ENCODE data around the gene CDK14.
"Not testable (repeated sequence)": the region's sequence is repeated elsewhere in the genome, so short reads cannot be mapped to it uniquely, and the experiment has no call there.

Gene CDK14

GRCh38 chr7:90597563-90598253 lies 1.6 kb downstream of the CDK14 start:
- DNase-seq: no peak

- no peak for DNase-seq
Measured at GRCh38 chr7:90599038-90599437, 2.9 kb downstream of the CDK14 start.

DNA sequence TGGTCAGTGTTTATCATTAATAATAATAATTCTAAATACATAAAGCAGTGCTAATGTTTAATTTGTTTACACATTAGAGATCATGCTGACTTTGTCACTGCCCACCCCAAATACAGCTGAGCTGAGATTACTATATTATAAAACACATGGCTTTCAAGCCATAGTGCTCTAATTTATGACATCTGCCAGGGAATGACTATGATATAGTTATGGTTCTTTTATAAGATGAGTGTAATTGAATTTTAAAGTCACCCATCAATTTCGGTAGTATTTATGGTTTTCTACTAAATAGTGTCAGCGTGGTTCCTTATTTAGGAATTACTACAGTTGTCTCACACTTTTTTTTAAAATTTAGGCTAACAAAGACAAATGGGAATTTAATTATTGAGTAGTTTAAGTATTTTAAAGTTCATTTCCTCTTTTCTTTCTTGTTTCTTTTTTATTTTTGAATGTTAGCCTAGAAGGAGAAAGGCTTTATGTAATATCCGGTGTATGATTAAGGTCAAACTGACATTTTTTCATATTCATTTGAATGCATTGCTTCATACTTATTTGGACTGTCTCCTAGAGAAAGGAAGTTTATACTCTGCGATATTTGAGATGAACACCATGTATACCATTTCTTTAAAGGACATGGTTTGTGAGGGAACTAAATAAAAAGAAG lies 3.9 kb downstream of the CDK14 start:
- DNase-seq: no peak

- DNase-seq: no peak
Measured at GRCh38 chr7:90602303-90602702, 6.2 kb downstream of the CDK14 start.

DNA sequence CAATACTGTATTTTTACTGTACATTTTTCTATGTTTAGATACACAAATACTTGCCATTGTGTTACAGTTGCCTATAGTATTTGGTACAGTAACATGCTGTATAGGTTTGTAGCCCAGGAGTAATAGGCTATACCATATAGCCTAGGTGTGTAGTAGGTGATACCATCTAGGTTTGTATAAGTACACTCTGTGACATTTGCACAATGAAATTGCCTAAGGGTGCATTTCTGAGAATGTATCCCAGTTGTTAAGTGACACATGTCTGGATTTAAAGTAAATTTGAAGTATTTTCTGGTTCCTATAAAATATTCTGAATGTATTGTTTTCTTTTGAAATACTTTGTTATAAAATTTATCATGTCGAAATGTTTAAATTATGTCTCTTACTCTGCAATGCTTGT lies 7.2 kb downstream of the CDK14 start:
- DNase-seq: no peak

- DNase-seq: no peak
Measured at GRCh38 chr7:90604383-90604782, 8.3 kb downstream of the CDK14 start.

DNA sequence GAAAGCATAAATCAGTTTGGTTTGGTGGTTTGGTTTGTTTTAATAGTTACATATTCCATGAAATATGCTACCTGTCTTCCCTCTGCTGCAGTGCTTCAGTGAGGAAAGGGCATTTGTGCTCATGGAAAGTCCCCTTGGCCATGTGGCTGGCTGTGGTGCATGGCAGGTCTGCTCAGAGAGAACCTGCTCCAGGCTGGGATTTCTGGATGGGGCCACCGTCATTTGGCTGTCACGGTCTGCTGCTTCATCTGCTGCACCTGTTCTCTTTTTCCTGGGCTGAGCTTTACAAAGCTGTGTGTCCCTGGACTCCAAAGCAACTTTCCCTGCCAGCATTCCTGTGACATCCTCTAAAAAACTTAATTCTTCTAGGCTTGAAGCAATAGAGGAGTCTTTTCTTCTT lies 8.9 kb downstream of the CDK14 start:
- DNase-seq: no peak

DNA sequence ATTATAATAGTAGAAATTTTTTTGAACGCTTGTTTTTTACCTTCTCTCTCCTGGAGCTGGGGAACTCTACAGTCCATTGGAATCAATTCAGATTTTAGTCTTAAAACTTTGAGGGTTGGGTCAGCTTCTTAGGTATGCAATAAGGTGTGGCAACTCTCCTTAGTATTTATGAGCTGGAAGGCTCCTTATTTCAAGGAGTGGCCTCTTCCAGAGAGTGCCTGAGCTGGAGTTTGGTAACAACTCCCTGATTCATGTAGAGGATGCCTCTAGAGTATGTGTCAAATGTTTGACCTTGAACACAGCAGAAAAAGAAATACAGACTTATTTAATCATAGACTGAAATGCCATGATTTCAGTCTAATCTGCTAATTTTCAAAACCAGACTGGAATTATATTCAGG lies 11.1 kb downstream of the CDK14 start:
- DNase-seq: no peak

- no peak for DNase-seq
Measured at GRCh38 chr7:90610105-90610504, 14.0 kb downstream of the CDK14 start.

- DNase-seq: no peak
Measured at GRCh38 chr7:90611115-90611514, 15.0 kb downstream of the CDK14 start.

DNA sequence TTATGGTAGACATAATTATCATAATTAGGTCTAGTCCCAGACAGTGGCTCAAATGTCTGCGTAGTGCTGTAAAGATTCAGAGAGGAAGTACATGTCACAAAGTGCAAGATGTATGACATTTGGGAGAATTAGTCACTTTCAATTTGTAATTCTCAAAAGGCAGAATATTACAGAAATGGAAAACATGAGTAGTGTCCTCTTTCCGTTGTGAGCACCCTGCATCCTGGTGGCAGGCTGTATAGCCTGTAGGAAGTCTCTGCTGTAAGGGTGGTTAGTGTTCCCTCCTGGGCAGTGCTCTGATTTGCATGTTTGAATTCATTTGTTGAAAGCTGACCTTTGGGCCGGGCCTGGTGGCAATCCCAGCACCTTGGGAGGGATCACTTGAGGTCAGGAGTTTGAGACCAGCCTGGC lies 17.0 kb downstream of the CDK14 start:
- no peak for DNase-seq

GRCh38 chr7:90617442-90617841 lies 21.3 kb downstream of the CDK14 start:
- DNase-seq: no peak

- no peak for DNase-seq
Measured at GRCh38 chr7:90618876-90619275, 22.8 kb downstream of the CDK14 start.

GRCh38 chr7:90621125-90621746 lies 25.1 kb downstream of the CDK14 start:
- DNase-seq: no peak

DNA sequence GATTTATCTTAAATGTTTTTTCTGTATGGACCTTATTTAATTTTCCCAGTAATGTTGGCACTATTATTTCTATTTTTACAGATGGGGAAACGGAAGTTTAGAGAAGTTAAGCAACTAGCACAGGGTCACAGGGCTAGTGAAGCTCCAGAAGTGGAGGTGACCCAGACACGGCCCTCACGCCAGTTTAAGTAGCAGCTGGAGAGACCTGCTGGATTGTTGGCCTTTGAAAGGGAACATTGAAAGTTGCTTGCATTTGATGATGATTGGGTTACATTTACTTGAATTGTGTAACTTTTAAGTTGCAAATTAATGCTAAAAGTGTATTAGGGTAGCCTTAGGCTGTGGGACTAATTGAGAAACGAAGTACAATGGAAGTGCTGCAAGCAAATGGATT lies 25.6 kb downstream of the CDK14 start:
- no peak for DNase-seq

DNA sequence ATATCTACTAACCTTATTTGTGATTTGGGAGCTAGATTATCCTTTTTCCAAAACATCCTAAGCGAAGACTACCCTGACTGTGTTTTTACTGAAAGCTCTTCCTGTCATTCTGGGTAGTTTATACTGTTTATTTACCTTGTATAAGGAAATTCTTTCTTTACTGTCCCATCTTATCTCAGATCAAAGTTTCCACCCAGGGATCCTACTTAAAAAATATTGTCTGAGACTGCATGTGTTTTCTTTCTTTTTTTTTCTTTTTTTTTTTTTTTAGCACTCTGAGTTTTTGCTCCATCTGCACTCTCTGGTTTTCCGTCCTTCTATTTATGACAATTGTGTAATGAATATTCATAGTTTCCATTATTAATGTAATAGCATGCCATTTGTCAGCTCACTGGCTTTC lies 26.5 kb downstream of the CDK14 start:
- DNase-seq: no peak

- DNase-seq: no peak
Measured at GRCh38 chr7:90624225-90624911, 28.2 kb downstream of the CDK14 start.

DNA sequence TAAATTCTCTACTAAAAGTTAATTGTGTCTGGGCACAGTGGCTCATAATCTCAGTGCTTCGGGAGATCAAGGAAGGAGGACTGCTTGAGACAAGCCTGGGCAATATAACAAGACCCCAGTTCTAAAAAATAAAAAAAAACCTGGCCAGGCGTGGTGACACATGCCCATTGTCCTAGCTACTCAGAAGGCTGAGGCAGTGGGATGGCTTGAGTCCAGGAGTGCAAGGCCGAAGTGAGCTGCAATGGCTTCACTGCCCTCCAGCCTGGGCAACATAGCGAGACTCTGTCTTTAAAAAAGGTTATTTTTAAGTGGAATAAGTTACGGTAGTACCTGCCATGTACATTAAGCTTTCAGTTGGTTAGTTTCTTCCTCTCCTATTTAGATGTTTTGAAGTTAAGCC lies 28.9 kb downstream of the CDK14 start:
- no peak for DNase-seq

GRCh38 chr7:90625562-90625961 lies 29.4 kb downstream of the CDK14 start:
- no peak for DNase-seq

- DNase-seq: no peak
Measured at GRCh38 chr7:90626013-90626412, 29.9 kb downstream of the CDK14 start.

DNA sequence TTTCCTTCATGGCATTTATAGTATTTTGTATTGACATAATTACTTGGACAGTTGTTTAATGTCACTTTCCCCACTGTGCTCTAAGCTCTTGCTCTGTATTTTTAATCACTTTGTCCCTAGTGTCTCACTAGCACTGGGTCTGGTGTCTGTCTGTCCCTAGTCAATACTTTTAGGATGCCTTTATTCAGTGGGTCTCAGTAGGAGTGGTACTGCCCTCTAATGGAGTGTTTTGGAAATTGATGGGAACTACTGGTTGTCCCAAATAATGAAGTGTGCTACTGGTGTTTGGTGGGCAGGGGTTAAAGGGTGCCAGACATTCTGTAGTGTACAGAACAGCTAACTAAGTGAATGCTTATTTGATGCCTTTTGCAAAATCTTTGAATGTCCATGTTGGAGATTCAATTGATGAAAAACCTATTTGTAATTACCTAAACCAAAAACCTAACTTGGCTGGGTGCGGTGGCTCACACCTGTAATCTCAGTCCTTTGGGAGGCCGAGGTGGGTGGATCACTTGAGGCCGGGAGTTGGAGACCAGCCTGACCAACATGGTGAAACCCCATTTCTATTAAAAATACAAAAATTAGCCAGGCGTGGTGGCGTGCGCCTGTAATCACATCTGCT lies 33.3 kb downstream of the CDK14 start:
- DNase-seq: no peak

DNA sequence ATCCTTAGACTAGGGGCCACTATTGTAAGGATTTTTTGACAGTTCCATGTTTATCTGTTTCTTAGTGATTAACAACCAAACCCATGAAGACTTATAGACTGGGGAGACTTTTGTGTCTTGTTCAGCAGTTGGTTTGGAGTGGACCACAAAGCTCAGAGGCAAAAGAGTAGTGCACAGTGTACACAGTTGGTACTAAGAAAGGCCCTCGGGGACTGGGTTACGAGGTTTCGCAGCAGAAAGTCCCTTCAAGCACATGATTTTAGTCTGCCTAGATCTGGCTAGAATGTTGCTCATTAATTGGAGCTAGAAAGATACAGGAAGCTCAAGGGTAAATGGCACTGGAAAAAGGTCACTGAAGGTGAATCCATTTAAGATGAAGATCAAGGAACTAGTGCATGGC lies 35.4 kb downstream of the CDK14 start:
- no peak for DNase-seq

- DNase-seq: not testable (repeated sequence)
Measured at GRCh38 chr7:90639683-90640082, 43.6 kb downstream of the CDK14 start.

All from GOT3 (cell line).